RCC 7860 (cell line): Measurements from ENCODE around the gene KRI1.
"Not testable (repeated sequence)": the region's sequence is repeated elsewhere in the genome, so short reads cannot be mapped to it uniquely, and the experiment has no call there.

Experiments
- DNase-seq: peaks from one replicate; pipeline ENCODE4 v3.0.0-alpha.2; 2015; ENCODE audit warnings: low spot score
- FAIRE-seq: peaks from 2 replicates; lab custom pipeline; 2012; peaks lifted over from hg19 to GRCh38; lab: Jason Lieb, UNC

The KRI1 gene

DNA sequence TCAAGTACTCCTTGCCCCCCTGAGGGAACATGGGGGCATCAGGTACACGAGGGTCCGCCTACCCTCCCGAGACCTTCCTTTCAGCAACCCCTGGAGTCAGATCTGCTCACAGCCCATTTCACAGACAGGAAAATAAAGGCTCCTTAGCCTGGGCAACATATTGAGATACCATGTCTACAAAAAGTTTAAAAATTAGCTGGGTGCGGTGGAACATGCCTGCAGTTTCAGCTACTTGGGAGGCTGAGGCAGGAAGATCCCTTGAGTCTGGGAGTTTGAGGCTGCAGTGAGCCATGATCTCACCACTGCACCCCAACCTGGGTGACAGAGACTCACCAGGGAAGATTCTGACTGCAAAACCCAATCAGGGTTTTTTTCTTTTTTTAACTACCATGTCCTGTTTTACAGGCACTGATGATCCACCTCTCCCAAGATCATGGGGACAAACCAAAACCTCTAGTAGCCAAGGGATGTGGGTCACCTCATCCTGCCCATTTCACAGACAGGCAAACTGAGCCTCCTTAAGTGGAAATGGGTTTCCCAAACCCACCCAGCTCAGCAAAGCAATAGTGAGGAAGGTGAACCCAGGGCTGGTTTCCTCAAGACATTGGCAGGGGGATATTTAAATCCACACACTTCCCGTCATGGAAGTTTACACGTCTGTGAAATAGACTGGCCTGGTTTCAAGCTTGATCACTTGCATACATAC lies 9.4 kb upstream of the KRI1 start:
- DNase-seq = no peak
- FAIRE-seq = no peak

- FAIRE-seq = no peak
Observed at GRCh38 chr19:10574462-10574861, 8.7 kb upstream of the KRI1 start.

DNA sequence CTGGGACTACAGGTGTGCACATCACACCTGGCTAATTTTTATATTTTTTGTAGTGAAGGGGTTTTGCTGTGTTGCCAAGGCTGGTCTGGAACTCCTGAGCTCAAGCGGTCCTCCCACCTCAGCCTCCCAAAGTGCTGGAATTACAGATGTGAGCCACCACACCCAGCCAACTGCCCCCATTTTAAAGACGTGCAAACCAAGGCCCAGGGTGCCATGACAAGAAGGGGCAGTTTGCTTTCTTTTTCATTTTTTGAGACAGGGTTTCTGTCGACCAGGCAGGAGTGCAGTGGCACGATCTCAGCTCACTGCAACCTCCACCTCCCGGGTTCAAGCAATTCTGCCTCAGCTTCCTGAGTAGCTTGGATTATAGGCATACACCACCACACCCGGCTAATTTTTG lies 8.0 kb upstream of the KRI1 start:
- not testable (repeated sequence) for FAIRE-seq, DNase-seq

More at GRCh38 chr19:10574462-10574861, 8.7 kb upstream of the KRI1 start:
- DNase-seq = no peak

DNA sequence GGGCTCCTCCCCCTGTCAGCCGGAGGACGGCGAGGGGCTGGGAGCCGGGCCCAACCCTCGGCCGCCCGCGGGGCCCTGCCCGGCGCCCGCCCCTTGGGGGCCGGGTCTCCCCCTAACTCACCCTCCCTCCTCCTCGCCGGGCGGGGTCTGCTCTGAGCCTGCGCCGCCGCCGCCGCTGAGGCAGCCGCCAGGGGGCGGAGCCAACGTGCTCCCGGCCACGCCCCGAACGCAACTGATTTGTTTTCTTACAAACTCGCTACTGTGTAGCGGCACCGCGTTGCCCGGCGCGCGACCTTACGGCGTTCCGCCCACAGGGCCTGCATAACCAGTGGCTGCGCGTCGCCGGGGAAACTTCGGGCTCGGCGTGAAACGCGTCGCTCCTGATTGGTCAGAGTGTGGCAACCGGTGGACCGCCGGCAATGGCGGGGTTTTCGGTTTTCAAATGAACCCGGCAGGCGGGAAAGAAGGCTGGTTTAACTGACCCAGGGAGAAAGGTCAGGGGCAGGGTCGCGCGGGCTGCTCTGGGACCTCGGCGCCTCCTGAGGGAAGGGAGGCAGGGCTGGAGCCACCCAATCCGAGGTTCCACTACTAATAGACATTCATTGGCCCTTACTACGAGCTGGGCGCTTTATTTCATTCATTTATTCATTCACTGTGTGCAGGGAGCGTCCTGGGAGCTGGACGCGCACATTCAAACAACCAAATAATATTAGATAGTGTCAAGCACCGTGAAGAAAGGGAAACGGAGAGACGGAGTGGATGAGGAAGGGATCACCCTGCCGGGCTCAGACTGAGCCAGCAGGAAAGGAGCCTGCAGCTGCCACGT lies 3.2 kb upstream of the KRI1 start, which contains the start of gene CDKN2D:
Gene CDKN2D, minus strand, starts transcription at position 154 of the 826 bp plus-strand sequence. CDS start 326 bp downstream, outside the sequence.
- FAIRE-seq (peak; percentile 84), DNase-seq (peak; percentile 98)

DNA sequence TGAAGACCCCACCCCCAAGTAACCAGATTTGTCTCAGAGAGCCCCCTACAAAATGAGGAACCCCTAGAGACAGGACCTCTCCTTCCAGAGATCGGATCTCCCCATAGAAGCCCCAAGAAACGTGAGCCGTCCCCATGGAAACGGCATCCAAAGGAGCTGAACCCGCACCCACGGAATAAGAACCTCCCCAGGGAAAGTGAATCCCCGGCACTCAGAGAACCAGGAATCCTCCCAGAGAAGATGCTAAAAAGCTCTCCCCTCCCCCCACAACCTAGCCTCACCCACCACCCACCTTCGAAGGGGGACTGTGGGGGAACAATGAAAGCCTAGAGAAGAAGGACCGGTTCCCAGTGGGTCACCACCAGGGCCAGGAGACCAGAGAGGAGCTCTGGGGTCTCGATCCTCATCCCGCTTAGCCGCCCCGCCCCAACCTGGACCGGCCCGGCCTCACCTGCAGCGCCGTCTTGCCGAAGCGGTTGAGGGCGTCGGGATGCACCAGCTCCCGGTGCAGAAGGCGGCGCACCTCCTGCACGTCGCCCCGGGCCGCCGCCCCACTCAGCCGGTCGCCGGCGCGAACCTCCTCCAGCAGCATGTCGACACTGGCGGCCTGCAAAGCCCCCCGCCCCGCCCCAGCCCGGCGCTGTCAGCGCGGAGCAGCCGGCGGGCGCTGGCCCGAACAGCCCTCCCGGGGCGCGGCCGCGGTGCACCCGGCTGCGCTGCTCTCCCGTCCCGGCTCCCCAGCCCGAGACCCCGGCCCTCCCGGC lies 2.4 kb upstream of the KRI1 start:
- no peak for DNase-seq
- FAIRE-seq = no peak

DNA sequence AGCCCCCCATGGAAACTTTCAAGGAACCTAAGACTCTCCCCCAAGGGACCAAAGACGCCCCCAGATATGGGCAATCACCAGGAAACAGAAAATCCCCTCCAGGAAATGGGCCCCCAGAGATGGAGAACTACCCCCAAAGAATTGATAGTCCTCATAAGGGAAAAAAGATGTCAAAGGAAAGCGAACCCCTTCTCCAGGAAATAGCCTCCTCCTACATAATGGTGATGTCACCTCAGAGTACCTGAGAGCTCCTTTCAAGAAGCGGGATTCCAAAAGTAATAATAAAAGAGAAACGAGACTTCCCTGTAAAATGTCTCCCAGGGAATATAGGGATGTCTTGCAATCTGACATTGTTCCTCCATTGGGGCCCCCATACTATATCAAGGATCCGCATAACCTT lies 1.8 kb upstream of the KRI1 start:
- FAIRE-seq (no peak), DNase-seq (no peak)

- no peak for FAIRE-seq
- no peak for DNase-seq
Observed at GRCh38 chr19:10566658-10567410, 1.0 kb upstream of the KRI1 start.

DNA sequence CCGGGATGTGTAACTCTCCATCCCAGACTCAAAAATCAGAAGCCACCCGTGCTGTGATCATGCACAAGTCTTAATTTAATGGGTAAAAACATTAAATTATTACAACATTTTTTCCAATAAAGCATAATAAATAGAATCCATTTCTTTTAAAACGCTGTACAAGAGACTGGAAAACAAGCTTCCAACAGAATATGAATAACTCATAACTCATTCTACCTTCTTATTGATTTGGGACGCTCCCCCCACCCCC lies 523 bp upstream of the KRI1 start:
- FAIRE-seq = no peak
- no peak for DNase-seq

DNA sequence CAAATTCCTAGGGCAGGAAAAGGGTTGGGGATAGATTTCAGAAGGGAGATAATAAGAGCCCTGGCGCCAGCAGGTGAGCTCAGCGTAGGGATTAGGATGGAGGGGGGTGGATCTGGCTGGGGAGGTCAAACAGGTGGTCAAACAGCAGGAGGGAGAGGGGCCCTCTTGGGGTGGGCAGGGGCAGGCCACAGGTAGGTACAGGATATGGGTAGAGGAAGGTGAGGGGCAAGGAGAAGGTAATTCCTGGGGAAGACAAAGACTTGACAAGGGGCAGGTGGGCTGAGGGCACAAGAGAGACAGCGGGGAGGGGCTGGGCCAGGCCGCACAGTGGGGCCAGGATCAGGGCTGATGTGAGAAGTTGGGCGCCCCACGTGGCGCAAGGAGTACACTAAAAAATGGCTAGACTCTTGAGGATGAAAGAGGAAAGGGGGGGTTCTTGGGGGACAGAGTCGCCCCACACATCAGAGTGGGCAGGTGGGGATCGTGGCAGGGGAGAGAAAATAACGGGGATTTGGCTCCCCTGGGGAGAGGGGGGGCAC lies 713 bp downstream of the KRI1 start:
- no peak for FAIRE-seq
- peak; percentile 8 for DNase-seq

DNA sequence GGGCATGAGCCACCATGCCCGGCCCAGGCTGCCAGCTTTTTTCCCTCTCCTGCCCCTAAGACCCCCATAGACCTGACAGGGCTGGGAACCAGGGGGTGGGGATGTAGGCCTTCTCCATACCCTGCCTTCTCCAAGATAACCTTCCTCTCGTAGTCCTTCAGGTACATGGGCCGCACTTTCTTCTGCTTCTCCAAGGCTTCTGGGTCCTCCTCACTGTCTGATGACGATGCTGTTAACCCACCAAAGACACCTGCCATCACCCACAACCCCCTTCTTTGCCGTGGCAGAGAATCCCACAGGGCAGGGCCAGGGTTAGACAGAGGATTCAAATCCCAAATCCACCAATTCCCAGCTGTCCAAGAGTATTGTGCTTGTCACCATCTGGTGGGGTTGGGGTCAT lies 3.2 kb downstream of the KRI1 start:
- DNase-seq (no peak), FAIRE-seq (no peak)

DNA sequence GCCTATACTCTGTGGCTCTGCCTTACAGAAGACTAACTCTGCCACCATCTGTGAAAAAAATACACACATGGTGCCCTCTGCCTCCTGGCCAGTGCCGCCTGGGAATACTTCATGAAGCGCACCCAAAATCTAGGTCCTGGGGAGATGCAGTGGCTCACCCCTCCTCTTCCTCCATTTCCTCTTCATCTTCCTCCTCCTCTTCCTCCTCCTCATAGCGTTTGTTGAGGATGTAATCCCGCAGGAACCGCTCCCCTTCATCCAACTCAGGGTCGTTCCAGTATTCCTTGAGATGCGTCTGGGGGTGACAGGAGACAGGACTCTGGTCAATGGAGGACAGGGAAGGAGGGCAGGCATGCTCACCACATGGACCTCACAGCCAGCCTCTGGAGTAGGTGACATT lies 5.7 kb downstream of the KRI1 start:
- FAIRE-seq = no peak
- no peak for DNase-seq

DNA sequence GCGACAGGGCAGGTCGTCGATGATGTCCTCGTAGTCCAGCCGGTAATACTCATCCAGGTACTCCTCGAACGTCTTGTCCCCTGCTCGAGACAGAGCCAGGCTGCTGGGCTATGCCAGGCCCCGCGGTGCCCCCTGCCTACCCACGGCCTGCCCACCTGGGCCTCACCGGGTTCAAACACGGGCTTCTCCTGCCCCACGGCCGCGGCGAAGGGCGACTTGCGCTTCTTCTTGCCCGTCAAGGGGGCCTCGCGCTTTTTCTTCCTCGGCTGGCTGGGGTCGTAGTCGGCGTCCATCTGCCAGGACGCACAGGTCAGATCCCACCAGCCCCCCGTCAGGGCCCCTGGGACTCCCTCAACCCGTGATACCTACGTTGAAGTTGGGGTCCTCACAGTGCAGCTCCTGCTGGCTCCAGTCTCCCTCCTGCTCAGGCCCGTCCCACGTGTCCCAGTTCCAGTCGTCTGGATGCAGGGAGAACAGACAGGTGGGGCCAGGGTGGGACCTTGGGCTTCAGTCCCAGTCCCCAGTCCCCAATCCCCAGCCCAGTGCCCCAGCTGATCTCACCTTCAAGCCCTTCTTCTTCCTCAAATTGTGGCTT lies 8.1 kb downstream of the KRI1 start:
- DNase-seq (no peak), FAIRE-seq (no peak)

GRCh38 chr19:10555610-10555973 lies 10.2 kb downstream of the KRI1 start:
- FAIRE-seq = no peak
- no peak for DNase-seq

GRCh38 chr19:10554760-10555609 lies 10.8 kb downstream of the KRI1 start:
- no peak for DNase-seq
- no peak for FAIRE-seq

- FAIRE-seq (no peak), DNase-seq (no peak)
Observed at GRCh38 chr19:10553943-10554381, 11.8 kb downstream of the KRI1 start.

DNA sequence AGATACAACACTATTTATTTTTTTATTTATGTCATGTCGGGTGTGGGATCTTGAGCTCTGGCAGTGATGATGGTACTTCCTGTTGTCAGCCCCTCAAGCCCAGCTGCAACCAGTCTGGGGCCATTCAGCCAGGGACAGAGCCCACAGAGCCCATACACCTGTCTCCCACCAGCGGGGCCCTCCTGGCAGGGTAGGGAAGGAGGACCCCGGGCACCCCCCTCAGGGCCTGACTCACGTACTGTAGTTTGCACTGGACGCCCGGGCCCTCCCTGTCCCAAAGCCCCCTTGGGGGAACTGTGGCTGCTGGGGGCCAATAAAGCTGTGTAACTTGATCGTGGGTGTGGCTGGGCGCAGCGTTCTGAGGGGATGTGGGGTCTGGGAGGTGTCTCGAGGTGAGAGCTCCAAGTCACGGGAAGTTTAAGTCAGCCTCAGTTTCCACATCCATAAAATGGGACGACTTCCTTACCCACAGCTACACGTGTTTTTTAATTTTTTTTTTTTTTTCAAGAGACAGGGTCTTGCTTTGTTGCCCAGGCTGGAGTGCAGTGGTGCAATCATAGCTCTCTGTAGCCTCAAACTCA lies 12.6 kb downstream of the KRI1 start:
- FAIRE-seq (no peak), DNase-seq (no peak)

- FAIRE-seq (no peak), DNase-seq (no peak)
Observed at GRCh38 chr19:10552510-10553053, 13.2 kb downstream of the KRI1 start.

DNA sequence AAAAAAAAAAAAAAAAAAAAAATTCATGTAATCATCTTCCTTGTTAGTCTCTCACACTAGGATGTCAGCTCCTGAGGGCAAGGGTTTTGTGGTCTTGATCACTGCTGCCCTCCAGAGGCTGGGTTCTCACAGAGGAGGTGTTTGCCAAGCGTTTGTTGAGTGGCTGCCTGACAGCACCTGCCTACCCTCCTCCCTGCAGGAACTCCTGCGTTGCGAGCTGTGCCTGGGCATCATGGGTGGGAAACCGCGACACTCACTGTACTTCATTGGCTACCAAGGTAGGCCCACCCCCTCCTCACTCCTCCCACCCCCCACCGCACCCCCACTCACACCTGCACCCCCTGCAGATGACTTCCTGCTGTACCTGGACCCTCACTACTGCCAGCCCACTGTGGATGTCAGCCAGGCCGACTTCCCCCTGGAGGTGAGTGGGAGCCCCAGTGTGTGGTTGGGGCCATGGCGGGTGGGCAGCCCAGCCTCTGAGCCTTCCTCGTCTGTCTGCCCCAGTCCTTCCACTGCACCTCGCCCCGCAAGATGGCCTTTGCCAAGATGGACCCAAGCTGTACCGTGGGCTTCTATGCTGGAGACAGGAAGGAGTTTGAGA lies 14.0 kb downstream of the KRI1 start:
- DNase-seq = no peak
- FAIRE-seq = no peak
